Measurements from ENCODE around the gene TPST2. TPM values are rescaled to one million over a fixed set of nuclear protein-coding genes. Genes with fewer than 3 reads are reported as not detected.

The TPST2 gene
- total RNA-seq, 2 donors from 2014 or later, result 37.7 to 82.3 TPM

DNA sequence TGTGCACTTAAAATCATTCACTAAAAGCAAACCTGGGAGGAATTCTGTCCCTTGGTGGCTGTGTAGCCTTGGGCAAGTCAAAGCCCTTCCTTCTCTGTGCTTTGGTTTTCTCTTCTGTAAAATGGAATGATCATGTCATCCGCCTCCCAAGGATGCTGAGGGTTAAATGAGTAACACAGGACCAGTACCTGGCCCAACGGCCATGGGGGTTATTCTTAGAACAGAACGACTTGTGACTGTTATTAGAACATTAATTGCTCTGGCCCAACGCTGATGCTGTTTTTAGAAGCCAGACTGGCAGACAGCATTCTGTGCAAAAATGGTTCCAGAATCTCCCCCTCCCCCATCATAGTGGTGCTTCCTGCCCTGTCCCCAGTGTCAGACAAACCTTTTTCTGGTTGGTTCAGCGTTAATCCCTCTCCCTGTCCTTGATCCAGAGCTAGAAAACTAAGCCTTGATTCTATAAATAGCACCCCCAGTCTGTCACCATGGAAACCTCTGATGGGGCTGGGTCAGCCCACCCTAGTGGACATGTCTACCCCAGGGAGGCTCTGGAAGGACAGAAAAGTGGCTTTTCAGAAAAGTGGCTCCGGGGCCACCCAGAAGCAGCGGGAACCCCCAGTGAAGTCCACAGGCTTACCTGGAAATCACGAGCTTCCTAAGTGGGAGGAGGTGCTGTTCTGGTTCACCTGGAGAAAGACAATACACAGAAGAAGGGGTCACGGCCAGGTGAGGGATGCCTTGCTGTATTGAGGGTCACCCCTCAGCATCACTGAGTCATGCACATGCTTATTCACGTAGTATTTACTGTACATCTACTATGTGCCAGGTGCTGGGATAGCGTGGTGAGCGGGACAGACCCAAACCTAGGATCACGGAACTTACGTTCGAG lies 62.1 kb downstream of the TPST2 start:
- DNase-seq (ENCODE audit: low spot score), result no peak
- peaks cover 4% of the 10 kb centered on the region for H3K36me3 ChIP-seq
- no peaks in the 10 kb centered on the region for H3K9me3 ChIP-seq
- peaks cover 11 to 31% of the 10 kb centered on the region in 2 donors for H3K4me1 ChIP-seq (ENCODE audit: control insufficient read depth in 1 of 2, low read depth in 2 of 2)
- H3K27me3 ChIP-seq (replicated peaks; ENCODE audit: insufficient read depth), result no peaks in the 10 kb centered on the region
- peak overlapping the region; percentile 47 to 56 for H3K27ac ChIP-seq
- H3K4me3 ChIP-seq, result no peak overlapping the region
- TF ChIP-seq, protein P1, sequence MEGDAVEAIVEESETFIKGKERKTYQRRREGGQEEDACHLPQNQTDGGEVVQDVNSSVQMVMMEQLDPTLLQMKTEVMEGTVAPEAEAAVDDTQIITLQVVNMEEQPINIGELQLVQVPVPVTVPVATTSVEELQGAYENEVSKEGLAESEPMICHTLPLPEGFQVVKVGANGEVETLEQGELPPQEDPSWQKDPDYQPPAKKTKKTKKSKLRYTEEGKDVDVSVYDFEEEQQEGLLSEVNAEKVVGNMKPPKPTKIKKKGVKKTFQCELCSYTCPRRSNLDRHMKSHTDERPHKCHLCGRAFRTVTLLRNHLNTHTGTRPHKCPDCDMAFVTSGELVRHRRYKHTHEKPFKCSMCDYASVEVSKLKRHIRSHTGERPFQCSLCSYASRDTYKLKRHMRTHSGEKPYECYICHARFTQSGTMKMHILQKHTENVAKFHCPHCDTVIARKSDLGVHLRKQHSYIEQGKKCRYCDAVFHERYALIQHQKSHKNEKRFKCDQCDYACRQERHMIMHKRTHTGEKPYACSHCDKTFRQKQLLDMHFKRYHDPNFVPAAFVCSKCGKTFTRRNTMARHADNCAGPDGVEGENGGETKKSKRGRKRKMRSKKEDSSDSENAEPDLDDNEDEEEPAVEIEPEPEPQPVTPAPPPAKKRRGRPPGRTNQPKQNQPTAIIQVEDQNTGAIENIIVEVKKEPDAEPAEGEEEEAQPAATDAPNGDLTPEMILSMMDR (IDR thresholded peaks at IDR 0.05), result no peak
- peak; percentile 40 for ATAC-seq (ENCODE audit: insufficient number of reproducible peaks, low FRiP score, low read depth)

DNA sequence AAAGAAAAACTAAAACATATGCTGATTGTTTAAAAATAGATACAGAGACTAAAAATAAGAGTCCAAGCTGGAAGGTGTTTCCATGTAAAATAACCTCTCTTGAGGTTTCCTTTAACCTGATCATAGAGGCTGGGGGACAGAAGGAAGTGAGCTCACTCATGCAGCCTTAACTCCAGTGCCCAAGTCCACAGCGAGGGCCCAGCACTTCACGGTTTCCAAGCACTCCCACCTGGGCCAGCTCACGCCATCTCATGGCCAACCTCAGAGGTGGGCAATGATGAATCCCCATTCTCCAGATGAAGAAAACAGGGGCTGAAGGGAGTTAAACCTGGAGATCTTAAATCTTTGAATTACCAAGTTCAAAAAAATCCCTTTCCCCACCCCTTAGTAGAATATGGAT lies 62.8 kb downstream of the TPST2 start:
- Histone ChIP-seq H3K4me3 (no peak overlapping the region), H3K4me1 (ENCODE audit: control insufficient read depth in 1 of 2, low read depth in 2 of 2) (peaks cover 11 to 31% of the 10 kb centered on the region in 2 donors), H3K9me3 (no peaks in the 10 kb centered on the region), H3K36me3 (peaks cover 4% of the 10 kb centered on the region), H3K27ac (peak overlapping the region; percentile 16 to 56), H3K27me3 (replicated peaks; ENCODE audit: insufficient read depth) (no peaks in the 10 kb centered on the region)
- ATAC-seq (ENCODE audit: insufficient number of reproducible peaks, low FRiP score, low read depth) (no peak), DNase-seq (ENCODE audit: low spot score) (no peak)
- TF ChIP-seq, protein P1 (IDR thresholded peaks at IDR 0.05), result no peak

DNA sequence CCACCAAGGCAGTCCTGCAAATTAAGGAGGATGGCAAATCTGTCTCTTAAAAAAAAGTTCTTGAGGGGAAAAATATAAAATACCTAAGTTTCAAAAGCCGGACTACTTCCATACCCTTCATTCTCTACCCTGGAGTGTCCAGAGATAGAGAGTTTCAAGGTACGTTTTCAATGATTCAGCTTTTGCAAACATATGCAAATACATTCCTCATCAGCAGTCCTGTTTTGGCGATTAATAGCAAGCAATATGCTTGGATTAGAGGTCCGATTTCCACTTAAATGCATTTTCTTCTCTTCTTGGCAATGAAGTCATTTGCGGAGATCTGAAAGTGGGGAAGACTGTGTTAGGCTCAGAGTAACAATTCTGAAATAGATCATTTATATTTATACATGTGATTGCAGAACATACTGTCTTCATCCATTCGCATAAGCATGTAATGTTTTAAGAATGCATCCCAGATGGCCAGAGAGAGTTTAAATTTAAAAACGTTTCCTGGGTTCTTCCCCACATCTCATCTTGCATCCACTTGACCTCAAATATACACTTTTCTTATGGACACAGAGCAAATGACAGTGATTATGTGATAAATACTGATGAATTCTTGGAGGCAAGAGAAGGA lies 63.9 kb downstream of the TPST2 start:
- H3K36me3 ChIP-seq, result no peaks in the 10 kb centered on the region
- DNase-seq (ENCODE audit: low spot score), result no peak
- H3K4me1 ChIP-seq (ENCODE audit: control insufficient read depth in 1 of 2, low read depth in 2 of 2), result peaks cover 11 to 31% of the 10 kb centered on the region in 2 donors
- H3K27me3 ChIP-seq (replicated peaks; ENCODE audit: insufficient read depth), result no peaks in the 10 kb centered on the region
- no peak for ATAC-seq (ENCODE audit: insufficient number of reproducible peaks, low FRiP score, low read depth)
- TF ChIP-seq, protein P1 (IDR thresholded peaks at IDR 0.05), result no peak
- no peak overlapping the region for H3K4me3 ChIP-seq
- no peaks in the 10 kb centered on the region for H3K9me3 ChIP-seq
- H3K27ac ChIP-seq, result peak overlapping the region; percentile 16 to 56

DNA sequence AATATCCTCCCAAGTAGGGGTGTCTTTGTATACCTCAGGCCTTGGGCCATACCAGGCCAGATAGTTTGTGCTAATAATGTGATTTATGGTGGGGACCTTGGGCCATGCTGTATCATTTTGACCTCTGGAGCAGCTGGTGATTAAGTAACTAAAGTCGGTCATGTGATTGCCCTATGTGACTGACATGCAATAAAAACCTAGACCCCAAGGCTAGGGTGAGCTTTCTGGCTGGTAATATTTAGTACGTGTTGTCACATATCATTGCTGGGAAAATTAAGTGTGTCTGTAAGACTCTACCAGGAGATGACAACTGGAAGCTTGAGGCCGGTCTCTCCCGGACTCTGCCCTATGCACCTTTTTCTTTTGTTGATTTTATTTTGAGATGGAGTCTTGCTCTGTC lies 65.1 kb downstream of the TPST2 start:
- TF ChIP-seq, protein P1 (IDR thresholded peaks at IDR 0.05), result no peak
- DNase-seq (ENCODE audit: low spot score), result no peak
- Histone ChIP-seq H3K36me3 (no peaks in the 10 kb centered on the region), H3K4me3 (no peak overlapping the region), H3K27me3 (replicated peaks; ENCODE audit: insufficient read depth) (no peaks in the 10 kb centered on the region), H3K27ac (no peak overlapping the region), H3K9me3 (no peaks in the 10 kb centered on the region), H3K4me1 (ENCODE audit: control insufficient read depth in 1 of 2, low read depth in 2 of 2) (peaks cover 11 to 31% of the 10 kb centered on the region in 2 donors)
- ATAC-seq (ENCODE audit: insufficient number of reproducible peaks, low FRiP score, low read depth), result no peak

DNA sequence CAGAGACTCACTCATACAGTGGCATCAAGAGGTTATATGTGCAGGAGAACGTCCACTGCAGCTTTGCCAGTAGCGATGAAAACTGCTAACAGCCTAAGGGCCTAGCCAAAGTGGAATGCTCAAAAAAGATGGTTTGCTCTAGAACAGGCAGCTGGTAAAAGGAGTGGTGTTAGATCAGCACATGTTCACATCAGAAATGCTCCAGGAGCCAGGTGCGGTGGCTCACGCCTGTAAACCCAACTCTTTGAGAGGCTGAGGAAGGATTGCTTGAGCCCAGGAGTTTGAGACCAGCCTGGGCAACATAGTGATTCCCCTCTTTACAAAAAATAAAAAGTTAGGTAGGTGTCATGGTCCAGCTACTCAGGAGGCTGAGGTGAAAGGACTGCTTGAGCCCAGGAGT lies 67.3 kb downstream of the TPST2 start:
- H3K4me3 ChIP-seq, result no peak overlapping the region
- no peaks in the 10 kb centered on the region for H3K9me3 ChIP-seq
- H3K4me1 ChIP-seq (ENCODE audit: control insufficient read depth in 1 of 2, low read depth in 2 of 2), result peaks cover 7 to 14% of the 10 kb centered on the region in 2 donors
- H3K36me3 ChIP-seq, result no peaks in the 10 kb centered on the region
- DNase-seq (ENCODE audit: low spot score) (no peak), ATAC-seq (ENCODE audit: insufficient number of reproducible peaks, low FRiP score, low read depth) (no peak)
- no peaks in the 10 kb centered on the region for H3K27me3 ChIP-seq (replicated peaks; ENCODE audit: insufficient read depth)
- H3K27ac ChIP-seq, result no peak overlapping the region
- TF ChIP-seq, protein P1 (IDR thresholded peaks at IDR 0.05), result no peak

All from thoracic aorta (tissue), 2 donors.